IPS-NIHi7 (cell line): ENCODE measurements around the gene DPH2.

Experiments used
- DNase-seq: peaks from one replicate; pipeline ENCODE4 v3.0.0; 2012; ENCODE audit warnings: mixed read lengths; ENCODE audit errors: extremely low spot score

The DPH2 gene

DNA sequence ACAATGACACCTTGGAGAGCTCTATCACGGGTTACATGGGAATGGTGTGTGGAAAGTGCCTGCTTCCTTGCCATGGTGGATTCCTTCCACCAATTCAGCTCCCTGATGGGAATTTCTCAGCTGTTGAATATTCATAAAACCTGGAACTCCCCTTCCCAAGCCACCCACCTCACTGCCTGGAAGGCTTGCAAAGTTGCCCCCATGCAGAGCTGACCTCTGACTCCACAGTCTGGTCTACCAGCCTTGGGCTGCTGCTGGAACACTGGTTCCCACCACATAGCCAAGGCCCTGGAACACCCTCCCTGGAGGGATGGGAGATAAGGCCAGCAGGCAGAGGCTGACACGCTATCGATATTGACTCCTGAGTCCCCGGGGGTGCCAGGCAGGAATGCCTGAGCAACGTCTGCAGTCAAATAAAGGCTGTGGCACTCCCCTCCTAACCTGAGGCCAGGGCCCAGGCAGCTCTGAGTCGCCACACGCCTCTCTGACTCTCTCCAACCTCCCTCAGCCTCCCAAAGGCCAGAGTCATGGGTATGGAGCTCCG, 30.4 kb downstream of the DPH2 start:
- DNase-seq: peak; percentile 25

DNA sequence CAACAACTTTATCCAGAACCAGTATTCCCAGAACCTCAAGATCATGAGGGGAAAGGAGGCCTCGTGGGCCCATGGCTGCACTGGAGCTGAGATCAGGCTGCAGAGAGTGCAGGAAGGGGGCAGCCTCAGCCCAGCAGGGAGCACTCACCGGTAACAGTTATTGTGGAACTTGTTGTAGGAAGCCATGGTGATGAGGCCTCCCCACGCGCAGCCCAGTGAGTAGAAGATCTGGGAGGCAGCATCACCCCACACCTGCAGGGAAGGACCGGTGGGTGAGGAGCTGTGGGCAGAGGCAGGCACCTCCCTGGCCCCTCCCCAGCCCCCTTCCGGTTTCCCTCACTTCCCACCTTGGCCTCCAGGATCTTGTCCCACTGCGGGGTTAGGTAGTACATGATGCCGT, 32.4 kb downstream of the DPH2 start:
- DNase-seq: no peak

DNA sequence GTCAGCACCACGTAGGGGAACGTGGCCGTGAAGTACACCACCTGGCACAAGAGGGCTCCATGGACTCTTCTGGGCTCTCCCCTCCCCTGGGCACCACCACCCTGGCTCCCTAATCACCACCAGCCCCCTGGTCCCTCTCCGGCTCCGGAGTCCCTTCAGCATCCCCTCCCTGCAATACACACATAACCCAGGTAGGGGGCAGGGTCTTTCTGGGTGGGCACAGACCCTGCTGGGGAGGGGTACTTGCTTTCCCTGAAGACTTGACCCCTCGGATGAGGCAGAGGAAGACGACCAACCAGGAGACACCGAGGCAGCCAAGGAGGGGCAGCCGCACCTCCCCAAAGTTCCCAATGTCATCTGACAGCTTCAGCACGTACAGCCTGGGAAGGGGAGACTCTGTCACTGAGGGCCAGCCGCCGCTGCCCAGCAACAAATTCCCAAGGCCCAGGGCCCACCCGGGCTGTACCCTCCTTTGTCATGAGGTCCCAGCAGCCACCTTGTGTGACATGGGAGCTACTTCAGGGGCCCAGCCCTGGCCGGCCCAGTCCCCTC, 32.9 kb downstream of the DPH2 start:
- peak; percentile 48 for DNase-seq

DNA sequence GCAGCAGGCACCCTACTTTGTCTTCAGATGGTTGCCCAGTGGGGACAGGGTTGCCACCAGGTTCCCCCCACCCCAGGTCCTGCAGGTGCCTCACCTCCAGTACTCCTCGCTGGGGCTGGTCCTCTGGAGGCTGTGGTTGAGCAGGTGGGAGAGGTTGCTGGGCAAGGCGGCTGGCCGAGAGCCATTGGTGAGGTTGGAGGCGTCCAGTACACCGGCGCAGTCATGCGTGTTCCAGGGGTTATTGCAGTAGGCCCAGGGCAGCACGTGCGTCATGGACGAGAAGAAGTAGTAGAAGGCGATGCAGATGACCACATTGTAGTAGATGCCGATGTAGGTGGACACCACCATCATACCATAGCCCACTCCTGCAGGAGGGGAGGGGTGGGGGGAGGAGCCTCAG, 38.4 kb downstream of the DPH2 start:
- DNase-seq: no peak

DNA sequence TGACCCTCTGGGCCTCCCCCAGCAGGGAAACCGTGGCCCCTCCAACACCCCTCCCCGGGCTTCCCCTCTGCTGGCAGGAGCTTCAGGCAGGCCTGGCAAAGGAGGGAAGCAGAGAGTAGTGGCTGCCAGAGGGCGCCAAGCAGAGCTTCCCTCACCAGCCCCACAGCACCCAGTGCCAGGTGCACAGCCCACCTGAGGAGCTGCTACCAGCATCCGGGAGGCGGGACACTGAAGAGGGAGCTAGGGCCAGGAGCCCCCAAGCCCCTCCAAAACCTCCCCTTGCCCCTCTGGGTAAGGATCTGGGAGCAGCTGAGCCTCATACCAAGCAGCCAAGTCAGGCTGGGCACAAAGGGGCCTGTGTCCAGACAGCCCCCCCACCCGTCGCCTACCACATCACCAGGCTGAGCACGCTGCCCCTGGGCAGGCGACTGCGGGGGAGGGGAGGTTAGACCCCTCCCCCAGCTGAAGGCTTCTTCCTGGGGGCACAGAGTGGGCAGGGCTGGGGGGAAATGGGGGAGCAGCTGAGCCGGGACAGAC, 41.2 kb downstream of the DPH2 start:
- DNase-seq: no peak

DNA sequence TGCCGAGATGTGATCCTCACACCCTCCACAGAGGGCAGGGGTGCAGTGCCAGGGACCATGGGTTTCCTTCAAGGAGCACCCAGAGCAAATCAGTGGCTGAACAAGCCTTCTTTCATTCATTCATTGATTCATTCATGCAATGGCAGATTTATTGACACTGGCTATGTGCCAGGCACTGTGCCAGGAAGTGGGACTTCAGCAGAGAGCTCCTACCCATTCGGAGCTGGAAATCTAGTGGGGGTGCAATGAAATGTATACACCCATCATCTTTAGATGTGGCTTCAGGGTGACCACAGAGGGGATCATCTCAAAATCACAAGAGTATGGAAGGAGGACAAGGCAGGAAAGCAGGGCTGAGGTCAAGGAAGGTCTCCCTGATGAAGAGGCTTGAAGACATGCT, 42.6 kb downstream of the DPH2 start:
- no peak for DNase-seq

DNA sequence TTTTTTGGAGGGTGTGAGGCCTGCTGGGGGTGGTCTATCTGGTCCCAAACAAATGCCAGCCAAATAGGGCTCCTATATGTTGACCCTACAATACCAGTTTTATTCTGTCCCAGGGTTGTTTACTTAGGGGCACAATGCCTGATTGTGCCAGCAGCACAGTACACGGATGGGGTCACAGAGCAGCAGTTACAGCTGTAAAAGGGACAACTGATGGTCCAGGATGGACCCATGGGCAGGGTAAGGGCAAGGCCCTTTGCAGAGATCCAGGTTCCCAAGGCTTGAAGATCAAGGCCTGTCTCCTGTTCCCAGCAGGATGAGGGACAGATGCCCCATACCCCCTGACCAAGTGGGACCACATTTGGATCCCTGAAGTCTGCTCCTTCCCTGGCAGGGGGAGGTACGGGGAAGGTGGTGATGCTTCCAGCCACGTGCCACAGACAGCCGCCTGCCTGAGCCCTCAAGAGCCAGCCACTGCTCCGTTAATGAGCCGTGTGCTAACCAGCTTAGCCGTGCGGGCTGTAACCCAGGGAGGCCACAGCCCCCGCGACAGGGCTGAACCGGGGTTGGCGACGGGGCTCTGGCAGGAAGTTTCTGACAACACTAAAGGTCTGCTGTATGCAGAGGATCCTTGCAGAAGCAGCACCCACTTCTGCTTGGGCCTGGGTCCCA, 43.3 kb downstream of the DPH2 start:
- DNase-seq: no peak

DNA sequence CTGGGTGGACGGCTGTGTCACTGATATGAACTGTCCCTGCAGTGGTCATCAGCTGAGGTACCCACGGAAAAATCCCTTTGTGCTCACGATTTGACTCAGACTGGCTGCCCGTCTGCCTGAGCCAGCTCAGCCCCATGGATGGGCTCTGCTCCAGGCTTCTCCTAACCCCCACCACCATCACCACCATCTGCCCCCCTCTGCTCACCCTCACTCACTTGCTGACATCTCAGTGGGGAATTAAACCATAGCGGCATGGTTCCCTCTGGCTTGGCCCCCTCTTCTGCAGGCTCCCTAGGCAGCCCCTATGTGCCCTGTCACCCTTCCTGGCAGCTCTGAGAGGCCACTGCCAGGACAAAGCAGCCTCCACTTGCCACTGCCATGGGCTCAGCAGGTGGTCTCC, 44.1 kb downstream of the DPH2 start:
- no peak for DNase-seq

DNA sequence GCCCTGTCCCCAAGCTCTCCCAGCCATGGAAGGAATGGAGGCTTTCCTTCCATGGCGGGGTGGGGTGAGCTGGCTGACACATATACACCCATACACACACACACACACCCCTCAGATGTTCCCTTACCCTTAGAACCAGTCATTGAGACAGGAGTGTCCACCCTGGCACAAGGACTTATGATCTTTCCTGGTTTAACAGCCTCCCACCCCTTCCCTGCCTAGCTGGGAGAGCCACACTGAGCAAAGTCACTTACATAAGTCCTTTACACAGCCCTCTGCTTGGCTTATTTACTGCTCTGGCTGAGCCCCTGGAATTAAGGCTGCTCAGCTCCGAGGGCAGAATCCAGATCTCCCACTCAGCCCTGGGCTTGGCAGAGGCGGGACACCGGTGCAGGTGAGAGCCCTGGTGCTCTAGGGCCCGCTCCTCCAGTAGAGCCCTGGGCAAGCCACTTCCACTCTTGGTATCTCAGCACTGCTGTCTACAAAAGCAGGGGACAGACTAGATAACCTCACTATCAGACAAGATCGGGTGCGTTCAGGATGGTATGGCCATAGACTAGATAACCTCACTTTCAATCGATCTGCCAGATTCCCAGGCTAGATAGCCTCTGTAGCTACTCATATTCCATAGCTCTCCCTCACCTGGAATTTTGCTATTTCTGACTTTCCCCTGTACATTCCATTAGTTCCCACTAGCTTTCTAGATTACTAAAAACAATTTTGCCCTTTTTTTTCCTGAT, 44.7 kb downstream of the DPH2 start:
- no peak for DNase-seq

DNA sequence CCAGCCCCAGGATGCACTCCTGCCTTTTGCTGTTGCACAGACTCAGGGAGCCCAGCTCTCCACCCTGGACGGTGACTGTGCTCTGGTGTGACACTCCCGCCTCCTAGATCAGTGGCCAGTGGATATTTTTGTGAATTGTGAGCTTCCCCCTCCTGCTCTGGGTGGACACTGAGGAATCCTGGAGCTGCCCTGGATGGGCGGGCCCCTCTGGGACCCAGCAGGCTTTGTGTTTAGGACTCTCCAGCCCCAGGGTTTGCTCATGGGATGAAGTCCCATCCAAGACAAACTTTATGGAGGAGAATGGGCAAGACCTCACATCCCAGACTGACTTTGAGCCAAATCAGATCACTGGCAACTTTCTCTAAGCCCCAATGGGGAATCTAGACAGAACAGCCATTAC, 45.4 kb downstream of the DPH2 start:
- no peak for DNase-seq

DNA sequence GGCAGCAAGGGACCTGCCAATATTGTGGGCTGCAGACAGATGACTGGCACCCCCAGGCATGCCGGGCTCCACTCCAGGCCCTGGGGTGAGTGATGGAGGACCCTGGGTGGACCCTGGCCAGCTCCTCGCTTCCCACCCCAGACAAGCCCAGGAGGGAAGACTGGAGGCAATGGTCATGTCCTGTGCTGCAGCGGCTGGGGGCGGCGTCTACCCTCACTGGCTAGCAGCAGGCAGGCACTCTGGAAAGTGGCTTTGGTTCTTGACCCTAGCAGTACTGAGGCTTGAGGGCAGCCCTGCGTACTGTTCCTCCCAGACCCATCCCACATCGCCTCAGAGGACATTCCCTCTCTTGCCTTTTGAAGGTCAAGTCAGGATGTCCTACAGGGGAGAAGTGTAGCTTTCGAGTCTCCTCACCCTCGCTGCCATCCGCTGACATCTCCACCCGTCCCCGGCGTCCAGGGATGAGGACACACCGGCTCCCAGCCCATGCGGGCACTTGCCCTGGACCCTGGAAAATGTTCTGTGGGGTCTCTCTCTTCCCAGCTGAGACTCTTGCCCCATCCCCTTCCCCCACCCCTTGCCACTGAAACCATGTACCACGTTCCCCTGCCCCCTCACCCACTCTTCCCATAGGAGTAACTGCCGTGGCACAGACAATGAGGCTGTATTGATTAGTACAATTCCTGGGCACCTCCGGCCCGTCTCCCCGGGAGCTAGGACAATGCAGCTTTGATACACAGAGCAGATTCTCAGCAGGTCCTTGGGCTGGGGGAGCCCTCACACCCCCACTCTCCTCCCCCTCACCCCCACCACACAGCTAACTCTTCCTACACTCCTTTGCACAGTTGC, 46.5 kb downstream of the DPH2 start:
- no peak for DNase-seq

DNA sequence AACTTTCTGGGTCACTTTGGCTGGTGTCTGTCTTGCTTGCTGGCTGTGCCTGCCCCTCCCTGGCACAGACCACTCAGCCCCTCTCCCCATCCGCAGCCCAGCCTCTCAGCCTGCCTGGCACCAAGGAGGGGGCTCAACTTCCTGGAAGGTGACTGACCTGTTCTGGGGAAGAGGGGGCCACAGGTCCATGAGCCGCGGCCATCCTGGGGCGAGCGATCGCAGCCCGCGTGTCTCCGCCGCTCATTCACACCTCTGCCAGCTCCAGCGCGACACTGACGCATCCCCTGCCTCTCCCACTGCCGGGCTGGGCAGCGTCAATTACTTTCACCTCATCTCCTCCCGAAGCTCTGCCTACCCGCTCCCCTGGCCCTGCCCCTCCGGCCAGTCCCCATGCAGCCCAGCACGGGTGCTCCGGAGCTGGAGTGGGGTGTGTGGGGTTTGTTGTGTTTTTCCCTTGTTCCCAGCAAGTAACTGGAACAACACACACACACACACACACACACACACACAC, 47.1 kb downstream of the DPH2 start:
- DNase-seq: no peak

DNA sequence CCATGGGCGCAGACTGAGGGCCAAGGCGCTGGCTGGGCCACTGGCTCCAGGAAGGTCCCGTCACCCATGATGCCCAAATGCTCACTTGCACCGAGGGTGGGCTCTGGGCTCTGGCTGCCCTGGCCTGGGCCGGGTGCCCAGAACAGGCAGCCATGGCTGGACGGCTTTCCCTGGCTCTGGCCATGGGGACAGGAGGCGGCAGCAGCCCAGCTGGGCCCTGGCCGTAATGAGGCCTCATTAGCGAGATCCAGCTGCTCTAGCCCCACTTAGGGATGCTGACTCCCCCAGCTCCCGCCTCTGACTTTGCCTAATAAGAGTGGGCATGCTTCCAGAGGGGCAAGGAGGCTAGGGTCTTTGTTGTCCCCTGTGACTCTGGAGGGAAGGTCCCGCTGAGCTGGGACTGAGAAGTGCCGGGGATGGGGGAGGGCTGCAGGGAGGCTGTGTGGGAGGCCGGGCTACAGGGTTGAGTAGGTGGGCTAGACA, 49.7 kb downstream of the DPH2 start:
- no peak for DNase-seq

DNA sequence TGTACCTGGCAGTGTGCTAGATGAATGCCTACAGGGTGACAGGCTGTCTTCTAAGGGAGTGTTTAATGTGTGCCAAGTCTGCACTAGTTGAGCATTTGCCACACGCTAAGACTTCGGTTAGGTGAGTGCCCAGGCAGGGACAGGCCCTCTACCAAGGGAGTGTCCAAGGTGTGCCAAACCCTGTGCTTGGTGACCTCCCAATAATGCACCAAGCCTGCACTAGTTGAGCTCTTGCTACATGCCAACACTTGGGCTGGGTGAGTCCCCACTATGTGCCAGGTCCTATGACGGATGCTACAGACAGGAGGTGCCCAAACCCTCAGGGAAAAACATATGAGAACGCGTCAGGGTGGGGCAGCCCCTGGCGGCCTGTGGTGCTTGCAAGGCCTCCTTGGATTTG, 50.7 kb downstream of the DPH2 start:
- no peak for DNase-seq

DNA sequence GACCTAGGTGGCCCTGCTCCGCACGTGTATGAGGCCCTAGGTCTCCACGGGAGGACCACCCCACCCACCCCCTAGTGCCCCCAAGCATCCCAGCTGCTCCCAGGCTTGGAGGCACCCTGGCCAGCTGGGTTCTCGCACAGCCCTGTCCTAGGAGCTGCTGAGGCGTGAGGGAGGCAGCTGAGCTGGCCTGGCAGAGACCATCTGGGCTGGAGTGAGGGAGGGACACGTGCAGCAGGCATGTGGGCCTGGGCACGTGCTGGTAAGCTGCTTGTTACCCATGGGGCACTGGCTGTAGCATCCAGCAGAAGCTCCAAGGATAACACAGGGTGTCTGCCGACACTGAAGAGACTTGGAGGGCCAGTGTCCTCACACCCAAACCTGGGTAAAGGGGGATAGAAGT, 51.3 kb downstream of the DPH2 start:
- no peak for DNase-seq

DNA sequence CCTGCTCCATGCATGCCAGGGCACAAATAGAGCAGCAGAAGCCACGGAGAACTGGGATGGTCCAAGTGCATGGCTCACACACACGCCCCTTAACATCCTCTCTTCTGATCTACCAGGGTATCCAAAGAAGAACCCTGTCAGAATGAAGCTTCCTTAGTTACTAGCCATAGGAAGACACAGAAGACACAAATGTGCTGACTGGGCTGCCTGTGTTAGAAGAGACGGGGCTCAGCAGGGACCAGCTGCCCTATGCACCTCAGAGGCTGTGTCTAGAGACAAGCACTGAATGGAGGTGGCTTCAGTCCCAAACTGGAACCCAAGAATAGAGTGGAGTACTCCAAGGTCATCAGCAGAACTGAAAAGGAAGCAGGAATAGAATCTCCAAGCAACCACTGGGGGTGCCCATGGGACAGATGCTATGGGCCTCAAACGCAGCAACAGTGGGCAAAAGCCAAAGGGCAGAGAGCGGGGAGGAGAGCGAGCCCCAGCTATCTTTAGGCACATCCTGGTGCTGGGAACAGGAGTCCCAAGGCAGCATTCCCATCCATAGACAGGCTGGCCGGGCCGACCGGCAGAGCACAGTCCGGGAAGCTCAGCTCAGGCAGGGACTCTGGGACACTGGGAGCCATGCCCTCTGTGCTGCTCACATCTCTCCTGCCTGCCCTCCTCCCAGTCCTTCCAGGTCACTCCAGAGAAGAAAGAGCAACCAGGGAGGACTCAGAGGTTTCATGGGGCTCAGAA, 51.9 kb downstream of the DPH2 start:
- DNase-seq: no peak
